NB4 (cell line): ENCODE results near the gene TRDN.

ENCODE experiments used
- POLR2A ChIP-seq: IDR thresholded peaks from 2 replicates; pipeline ENCODE4 v1.6.1; 2011; ENCODE audit warnings: mild to moderate bottlenecking; ENCODE audit not compliant: insufficient read length; ENCODE audit errors: extremely low read depth
- TF ChIP-seq, protein P1 (sequence below): IDR thresholded peaks from one replicate; pipeline ENCODE4 v1.5.1; 2012; ENCODE audit warnings: low read depth, low read length

GRCh38 chr6:123629258-123629941 lies 7.3 kb downstream of the TRDN start:
- TF ChIP-seq POLR2A = no peak
- TF ChIP-seq, protein P1, sequence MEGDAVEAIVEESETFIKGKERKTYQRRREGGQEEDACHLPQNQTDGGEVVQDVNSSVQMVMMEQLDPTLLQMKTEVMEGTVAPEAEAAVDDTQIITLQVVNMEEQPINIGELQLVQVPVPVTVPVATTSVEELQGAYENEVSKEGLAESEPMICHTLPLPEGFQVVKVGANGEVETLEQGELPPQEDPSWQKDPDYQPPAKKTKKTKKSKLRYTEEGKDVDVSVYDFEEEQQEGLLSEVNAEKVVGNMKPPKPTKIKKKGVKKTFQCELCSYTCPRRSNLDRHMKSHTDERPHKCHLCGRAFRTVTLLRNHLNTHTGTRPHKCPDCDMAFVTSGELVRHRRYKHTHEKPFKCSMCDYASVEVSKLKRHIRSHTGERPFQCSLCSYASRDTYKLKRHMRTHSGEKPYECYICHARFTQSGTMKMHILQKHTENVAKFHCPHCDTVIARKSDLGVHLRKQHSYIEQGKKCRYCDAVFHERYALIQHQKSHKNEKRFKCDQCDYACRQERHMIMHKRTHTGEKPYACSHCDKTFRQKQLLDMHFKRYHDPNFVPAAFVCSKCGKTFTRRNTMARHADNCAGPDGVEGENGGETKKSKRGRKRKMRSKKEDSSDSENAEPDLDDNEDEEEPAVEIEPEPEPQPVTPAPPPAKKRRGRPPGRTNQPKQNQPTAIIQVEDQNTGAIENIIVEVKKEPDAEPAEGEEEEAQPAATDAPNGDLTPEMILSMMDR = no peak
